ENCODE measurements around the gene SCUBE2. TPM values are rescaled to one million over a fixed set of nuclear protein-coding genes. Genes with fewer than 3 reads are reported as not detected.
"Not testable (repeated sequence)": the region's sequence is repeated elsewhere in the genome, so short reads cannot be mapped to it uniquely, and the experiment has no call there.

SCUBE2 gene
- total and polyA plus RNA-seq, 8 donors: 3.8 to 33.8 (median 16.5) TPM

GRCh38 chr11:8997451-8997850 is 93.9 kb downstream of the SCUBE2 start:
- no peak overlapping the region for H3K27ac ChIP-seq
- FAIRE-seq: no peak
- intact Hi-C loops (cut with DNase I): no loop called here

DNA sequence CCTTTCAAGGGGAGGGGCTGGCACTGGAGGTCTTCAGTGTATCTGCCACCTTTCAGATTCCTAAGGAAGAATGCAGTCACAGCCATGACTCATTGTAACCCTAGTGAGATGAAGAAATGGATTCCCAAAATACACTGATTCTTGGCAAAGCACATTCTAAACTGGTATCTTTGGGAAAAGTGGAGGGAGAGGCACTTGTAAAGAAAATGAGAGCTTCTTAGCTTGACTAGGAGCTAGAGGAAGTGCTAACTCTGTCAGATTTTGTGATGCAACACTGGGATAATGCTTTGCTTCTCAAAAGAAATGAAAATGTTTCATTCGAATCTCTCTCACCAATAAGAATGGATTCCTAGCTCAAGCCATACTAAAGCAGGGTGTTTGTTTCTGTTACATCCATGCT is 101.9 kb downstream of the SCUBE2 start:
- intact Hi-C loops (cut with DNase I): no loop called here
- H3K27ac ChIP-seq: no peak overlapping the region
- no peaks in the 10 kb centered on the region for H3K9me3 ChIP-seq
- DNase-seq (no peak), ATAC-seq (no peak), FAIRE-seq (no peak)
- H3K4me3 ChIP-seq: no peak overlapping the region
- WGBS, 2 donors: 62 to 81% methylated on average over 1 of the region's 1 CpG
- H3K27me3 ChIP-seq: no peaks in the 10 kb centered on the region
- no peaks in the 10 kb centered on the region for H3K4me1 ChIP-seq
- H3K36me3 ChIP-seq: no peaks in the 10 kb centered on the region
- no peak for TF ChIP-seq CTCF (IDR thresholded peaks at IDR 0.05)

More at GRCh38 chr11:8997451-8997850, 93.9 kb downstream of the SCUBE2 start:
- H3K4me3 ChIP-seq: no peak overlapping the region
- 88 to 92% methylated on average over 3 of the region's 3 CpGs for WGBS, 2 donors
- H3K9me3 ChIP-seq: no peaks in the 10 kb centered on the region
- no peak for TF ChIP-seq CTCF (IDR thresholded peaks at IDR 0.05)
- no peaks in the 10 kb centered on the region for H3K36me3 ChIP-seq
- H3K27me3 ChIP-seq: peaks cover 0 to 20% (median 8%) of the 10 kb centered on the region in 4 donors
- no peaks in the 10 kb centered on the region for H3K4me1 ChIP-seq
- DNase-seq: no peak
- ATAC-seq: no peak

DNA sequence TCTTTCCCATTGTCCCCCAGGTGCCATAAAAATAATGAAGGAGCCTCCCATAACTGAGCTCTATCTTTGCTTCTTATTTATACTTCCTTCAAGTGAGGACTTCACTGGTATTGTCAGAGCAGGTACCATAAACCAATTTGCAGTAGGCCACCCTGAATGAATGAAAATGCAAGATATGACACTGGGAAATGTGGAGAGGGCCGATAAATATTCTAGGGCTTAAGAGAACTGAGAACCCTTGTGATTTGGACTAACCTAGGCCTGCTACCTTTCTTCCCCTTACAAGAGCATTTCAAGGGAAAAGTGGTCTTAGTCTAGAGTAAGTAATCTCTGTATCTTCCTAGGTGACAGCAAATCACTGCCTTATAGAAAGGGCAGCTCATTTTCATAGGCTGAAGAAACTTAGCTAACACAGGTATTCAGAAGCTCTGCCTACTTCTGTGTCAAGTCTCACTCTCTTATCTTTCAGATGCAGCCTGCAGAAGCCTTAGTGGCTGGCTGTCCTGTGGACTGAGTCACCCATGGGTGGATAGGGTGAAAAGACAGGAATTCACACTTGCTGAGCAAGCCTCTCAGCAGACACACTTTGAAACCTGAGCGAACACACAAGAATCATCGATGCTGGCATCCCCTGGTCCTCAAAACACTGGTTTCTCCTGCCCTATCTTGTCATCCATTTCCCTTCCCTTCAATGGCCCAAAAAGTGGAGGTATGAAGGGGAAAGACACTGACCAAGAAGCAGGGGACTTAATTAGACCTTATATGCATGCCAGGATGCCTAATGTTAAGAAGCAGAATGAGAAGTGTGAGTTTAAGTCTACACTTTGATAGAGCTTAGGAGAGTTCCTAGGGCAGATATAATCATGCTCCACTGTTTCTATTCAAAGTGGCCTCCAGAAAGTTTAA is 102.8 kb downstream of the SCUBE2 start:
- no peak for TF ChIP-seq CTCF (IDR thresholded peaks at IDR 0.05)
- Histone ChIP-seq H3K27ac (no peak overlapping the region), H3K27me3 (no peaks in the 10 kb centered on the region), H3K9me3 (no peaks in the 10 kb centered on the region), H3K4me1 (no peaks in the 10 kb centered on the region), H3K4me3 (no peak overlapping the region), H3K36me3 (no peaks in the 10 kb centered on the region)
- no peak for DNase-seq
- ATAC-seq: no peak
- intact Hi-C loops (cut with DNase I): no loop called here
- WGBS, 2 donors: 52 to 69% methylated on average over 3 of the region's 3 CpGs
- no peak for FAIRE-seq

GRCh38 chr11:8987446-8987845 is 104.0 kb downstream of the SCUBE2 start:
- H3K9me3 ChIP-seq: no peaks in the 10 kb centered on the region
- no peaks in the 10 kb centered on the region for H3K36me3 ChIP-seq
- WGBS, 2 donors: 79 to 88% methylated on average over 2 of the region's 2 CpGs
- DNase-seq: no peak
- no peak for TF ChIP-seq CTCF (IDR thresholded peaks at IDR 0.05)
- FAIRE-seq: no peak
- H3K4me3 ChIP-seq: no peak overlapping the region
- H3K4me1 ChIP-seq: no peaks in the 10 kb centered on the region
- no peak overlapping the region for H3K27ac ChIP-seq
- no peak for ATAC-seq
- no peaks in the 10 kb centered on the region for H3K27me3 ChIP-seq
- intact Hi-C loops (cut with DNase I): no loop called here

GRCh38 chr11:8986772-8987171 is 104.6 kb downstream of the SCUBE2 start:
- H3K27me3 ChIP-seq; H3K36me3 ChIP-seq; ATAC-seq; intact Hi-C loops (cut with DNase I); FAIRE-seq; H3K9me3 ChIP-seq; H3K4me1 ChIP-seq; DNase-seq; H3K4me3 ChIP-seq; H3K27ac ChIP-seq: not testable (repeated sequence)
- WGBS, 2 donors: 92 to 94% methylated on average over 6 of the region's 6 CpGs

Data from pancreas (tissue), 10 donors.